ENCODE results near the gene PDCD1. TPM values are rescaled to one million over a fixed set of nuclear protein-coding genes. Genes with fewer than 3 reads are reported as not detected.

The PDCD1 gene
- total RNA-seq, 2 experiments from 2014 or later: 2.4 to 2.5 TPM

GRCh38 chr2:241873081-241873802 is 14.5 kb upstream of the PDCD1 start:
- Mint-ChIP-seq H3K27ac (no peak overlapping the region), H3K4me1 (ENCODE audit: low read depth) (peaks cover 35% of the 10 kb centered on the region), H3K9me3 (ENCODE audit: insufficient read depth) (no peaks in the 10 kb centered on the region), H3K27me3 (ENCODE audit: low read depth) (no peaks in the 10 kb centered on the region), H3K4me3 (no peak overlapping the region), H3K36me3 (ENCODE audit: low read depth) (no peaks in the 10 kb centered on the region)
- ChIA-PET POLR2A (interaction anchor here (0.6 kb wide), 1 partner anchor 171 kb away, joined by 3 read pairs; the partner anchor contains the start of gene ING5), CTCF (interaction anchor here (1.3 kb wide), 1 partner anchor 133 kb away, joined by 3 read pairs; no protein-coding TSS in a partner anchor)
- no peak for ATAC-seq
- no peak for DNase-seq

- ATAC-seq (no peak), DNase-seq (no peak)
- no peaks in the 10 kb centered on the region for H3K9me3 Mint-ChIP-seq (ENCODE audit: insufficient read depth)
- H3K27ac Mint-ChIP-seq: no peak overlapping the region
- ChIA-PET CTCF (no interaction called here), POLR2A (no interaction called here)
- H3K36me3 Mint-ChIP-seq (ENCODE audit: low read depth): no peaks in the 10 kb centered on the region
- H3K27me3 Mint-ChIP-seq (ENCODE audit: low read depth): no peaks in the 10 kb centered on the region
- peaks cover 44% of the 10 kb centered on the region for H3K4me1 Mint-ChIP-seq (ENCODE audit: low read depth)
- no peak overlapping the region for H3K4me3 Mint-ChIP-seq
These were observed 13.6 kb upstream of the PDCD1 start for GRCh38 chr2:241872313-241872642.

GRCh38 chr2:241871538-241872312 is 13.0 kb upstream of the PDCD1 start:
- Mint-ChIP-seq H3K4me1 (ENCODE audit: low read depth) (peaks cover 50% of the 10 kb centered on the region), H3K27me3 (ENCODE audit: low read depth) (no peaks in the 10 kb centered on the region), H3K36me3 (ENCODE audit: low read depth) (no peaks in the 10 kb centered on the region), H3K27ac (peak overlapping the region; percentile 65), H3K4me3 (no peak overlapping the region), H3K9me3 (ENCODE audit: insufficient read depth) (no peaks in the 10 kb centered on the region)
- ChIA-PET CTCF (no interaction called here), POLR2A (no interaction called here)
- DNase-seq: no peak
- ATAC-seq: no peak

- ATAC-seq (peak; percentile 7), DNase-seq (peak; percentile 55)
- Mint-ChIP-seq H3K36me3 (ENCODE audit: low read depth) (no peaks in the 10 kb centered on the region), H3K27ac (peak overlapping the region; percentile 65), H3K27me3 (ENCODE audit: low read depth) (peaks cover under 1% of the 10 kb centered on the region), H3K9me3 (ENCODE audit: insufficient read depth) (no peaks in the 10 kb centered on the region), H3K4me3 (no peak overlapping the region), H3K4me1 (ENCODE audit: low read depth) (peaks cover 51% of the 10 kb centered on the region)
- POLR2A ChIA-PET: no interaction called here
- CTCF ChIA-PET: no interaction called here
These were observed 12.2 kb upstream of the PDCD1 start for GRCh38 chr2:241870611-241871537.

- CTCF ChIA-PET: no interaction called here
- no peak overlapping the region for H3K27ac Mint-ChIP-seq
These were observed 11.4 kb upstream of the PDCD1 start for GRCh38 chr2:241870081-241870541.

GRCh38 chr2:241869087-241869961 is 10.6 kb upstream of the PDCD1 start, which contains the start of gene RTP5:
RTP5 (plus strand) TSS chr2:241869729; CDS start chr2:241869757, 28 bp downstream.
- no peak for DNase-seq
- H3K9me3 Mint-ChIP-seq (ENCODE audit: insufficient read depth): no peaks in the 10 kb centered on the region
- peaks cover 3% of the 10 kb centered on the region for H3K36me3 Mint-ChIP-seq (ENCODE audit: low read depth)
- no peak within 1 kb of the TSS for H3K27ac Mint-ChIP-seq
- ChIA-PET CTCF (interaction anchor here (0.9 to 2.7 kb wide), 8 partner anchors 8 to 182 kb away, joined by 3 to 19 read pairs (median 5); partner anchors contain the start of genes DTYMK, ING5 and PDCD1), POLR2A (interaction anchor here (0.8 to 1.9 kb wide), 5 partner anchors 10 to 182 kb away, joined by 4 to 10 read pairs (median 4); partner anchors contain the start of genes DTYMK and PDCD1)
- no peak within 1 kb of the TSS for H3K4me3 Mint-ChIP-seq
- ATAC-seq: no peak
- peaks cover 16% of the 10 kb centered on the region for H3K27me3 Mint-ChIP-seq (ENCODE audit: low read depth)
- peaks cover 61% of the 10 kb centered on the region for H3K4me1 Mint-ChIP-seq (ENCODE audit: low read depth)

More at GRCh38 chr2:241870081-241870541, 11.4 kb upstream of the PDCD1 start:
- H3K9me3 Mint-ChIP-seq (ENCODE audit: insufficient read depth): no peaks in the 10 kb centered on the region
- ATAC-seq: no peak
- H3K36me3 Mint-ChIP-seq (ENCODE audit: low read depth): no peaks in the 10 kb centered on the region
- POLR2A ChIA-PET: no interaction called here
- H3K4me1 Mint-ChIP-seq (ENCODE audit: low read depth): peaks cover 53% of the 10 kb centered on the region
- peaks cover 8% of the 10 kb centered on the region for H3K27me3 Mint-ChIP-seq (ENCODE audit: low read depth)
- DNase-seq: no peak
- no peak overlapping the region for H3K4me3 Mint-ChIP-seq

- H3K27ac Mint-ChIP-seq: no peak overlapping the region
- peaks cover 65% of the 10 kb centered on the region for H3K4me1 Mint-ChIP-seq (ENCODE audit: low read depth)
- no peaks in the 10 kb centered on the region for H3K9me3 Mint-ChIP-seq (ENCODE audit: insufficient read depth)
These were observed 10.0 kb upstream of the PDCD1 start for GRCh38 chr2:241868661-241869081.

GRCh38 chr2:241867776-241868420 is 9.2 kb upstream of the PDCD1 start:
- Mint-ChIP-seq H3K27me3 (ENCODE audit: low read depth) (peaks cover 20% of the 10 kb centered on the region), H3K9me3 (ENCODE audit: insufficient read depth) (no peaks in the 10 kb centered on the region), H3K36me3 (ENCODE audit: low read depth) (peaks cover 7% of the 10 kb centered on the region), H3K4me1 (ENCODE audit: low read depth) (peaks cover 73% of the 10 kb centered on the region), H3K27ac (peak overlapping the region; percentile 18), H3K4me3 (no peak overlapping the region)
- ChIA-PET POLR2A (interaction anchor here (0.6 to 2.0 kb wide), 5 partner anchors 9 to 1303 kb away, joined by 3 to 10 read pairs (median 4); partner anchors contain the start of genes DTYMK, ING5 and PDCD1), CTCF (interaction anchor here (0.9 to 2.7 kb wide), 9 partner anchors 8 to 181 kb away, joined by 3 to 19 read pairs (median 4); partner anchors contain the start of genes DTYMK, ING5 and PDCD1)
- ATAC-seq (peak; percentile 28), DNase-seq (peak; percentile 73)

More at GRCh38 chr2:241868661-241869081, 10.0 kb upstream of the PDCD1 start:
- POLR2A ChIA-PET: interaction anchor here (0.8 to 2.0 kb wide), 6 partner anchors 10 to 182 kb away, joined by 4 to 10 read pairs (median 4); partner anchors contain the start of genes DTYMK, ING5 and PDCD1
- peaks cover 20% of the 10 kb centered on the region for H3K27me3 Mint-ChIP-seq (ENCODE audit: low read depth)
- H3K36me3 Mint-ChIP-seq (ENCODE audit: low read depth): peaks cover 7% of the 10 kb centered on the region
- no peak overlapping the region for H3K4me3 Mint-ChIP-seq
- DNase-seq (no peak), ATAC-seq (peak; percentile 4)
- CTCF ChIA-PET: interaction anchor here (0.9 to 2.7 kb wide), 9 partner anchors 8 to 182 kb away, joined by 3 to 19 read pairs (median 4); partner anchors contain the start of genes DTYMK, ING5 and PDCD1

- Mint-ChIP-seq H3K27ac (no peak overlapping the region), H3K36me3 (ENCODE audit: low read depth) (peaks cover 7% of the 10 kb centered on the region), H3K4me3 (no peak overlapping the region), H3K27me3 (ENCODE audit: low read depth) (peaks cover 20% of the 10 kb centered on the region), H3K9me3 (ENCODE audit: insufficient read depth) (no peaks in the 10 kb centered on the region), H3K4me1 (ENCODE audit: low read depth) (peaks cover 72% of the 10 kb centered on the region)
- ATAC-seq (no peak), DNase-seq (no peak)
- POLR2A ChIA-PET: interaction anchor here (1.2 to 2.0 kb wide), 4 partner anchors 8 to 165 kb away, joined by 3 to 10 read pairs (median 4); partner anchors contain the start of genes ING5 and PDCD1
- CTCF ChIA-PET: interaction anchor here (0.7 to 2.7 kb wide), 4 partner anchors 7 to 12 kb away, joined by 4 to 19 read pairs (median 10); partner anchors contain the start of gene PDCD1
These were observed 8.3 kb upstream of the PDCD1 start for GRCh38 chr2:241866790-241867645.
